GM20431 (cell line): ENCODE data around the gene ADISSP.

Source experiments
- in situ Hi-C: fragments of 300-500 bp; cut with MseI, MboI; formaldehyde crosslinking; loops from one replicate; pipeline ENCODE4 v1.15.0; 2020; ENCODE audit warnings: low sequenced_read_pairs; ENCODE audit not compliant: unreplicated experiment

ADISSP gene

DNA sequence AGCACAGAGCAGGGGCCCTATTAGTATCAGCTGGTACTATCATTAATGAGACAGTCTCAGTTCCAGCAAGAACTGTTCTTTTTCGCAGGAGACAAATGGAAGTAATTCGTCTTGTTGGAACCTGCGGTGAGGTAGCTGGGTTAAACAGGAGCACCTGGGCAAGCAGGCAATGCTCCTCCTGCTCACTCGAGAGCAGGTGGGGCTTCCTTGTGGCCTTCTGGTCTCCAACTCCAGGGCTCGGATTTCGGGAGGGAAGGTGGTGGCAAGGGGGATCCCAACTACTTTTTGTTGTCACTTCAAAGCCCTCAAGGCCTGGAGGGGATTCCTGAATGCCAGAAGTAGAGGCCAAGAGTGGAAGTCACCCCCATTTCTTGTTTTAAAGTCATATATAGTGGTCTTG lies 15.0 kb upstream of the ADISSP start:
- in situ Hi-C loops, result no loop called here

DNA sequence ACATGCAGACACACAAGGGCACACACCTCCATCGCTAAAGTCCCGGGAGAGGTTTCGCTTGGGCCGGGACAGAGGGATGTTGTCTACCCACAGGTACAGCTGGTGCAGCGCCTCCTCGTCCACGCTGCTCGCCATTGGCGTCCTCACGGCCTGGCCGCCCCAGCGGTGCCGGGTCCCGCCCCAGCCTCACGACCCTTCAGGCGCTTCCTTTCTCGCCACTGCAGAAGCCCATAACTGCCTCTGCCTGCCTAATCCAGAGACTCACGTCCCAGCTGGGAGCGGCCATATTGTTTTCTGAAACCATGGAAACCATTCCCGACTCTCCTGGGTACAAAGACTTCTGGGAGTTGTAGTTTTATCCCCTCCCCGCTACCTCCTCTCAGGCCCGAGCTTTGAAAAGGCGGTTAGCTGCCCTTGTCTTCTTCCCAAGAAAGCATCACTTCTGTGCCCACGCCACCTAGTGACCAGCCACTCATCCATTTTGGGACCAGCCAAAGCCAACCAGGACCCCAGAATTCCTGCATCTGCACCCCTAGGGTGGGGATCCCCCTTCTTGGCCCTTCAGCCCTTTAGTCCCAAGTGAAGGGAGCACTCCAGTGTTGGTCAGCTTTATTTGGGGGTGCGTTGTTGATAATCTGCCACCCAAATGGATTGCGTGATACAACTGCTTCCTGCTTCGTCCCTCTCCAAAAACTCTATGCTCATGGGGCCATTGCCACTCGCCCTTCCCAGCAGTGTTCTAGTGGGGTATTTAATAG lies 13.8 kb upstream of the ADISSP start, which contains the start of gene SPEF1:
Gene SPEF1 (minus strand): TSS at position 296 of the 758 bp plus-strand sequence. CDS start 161 bp downstream, at position 135.
- in situ Hi-C loops, result no loop called here

DNA sequence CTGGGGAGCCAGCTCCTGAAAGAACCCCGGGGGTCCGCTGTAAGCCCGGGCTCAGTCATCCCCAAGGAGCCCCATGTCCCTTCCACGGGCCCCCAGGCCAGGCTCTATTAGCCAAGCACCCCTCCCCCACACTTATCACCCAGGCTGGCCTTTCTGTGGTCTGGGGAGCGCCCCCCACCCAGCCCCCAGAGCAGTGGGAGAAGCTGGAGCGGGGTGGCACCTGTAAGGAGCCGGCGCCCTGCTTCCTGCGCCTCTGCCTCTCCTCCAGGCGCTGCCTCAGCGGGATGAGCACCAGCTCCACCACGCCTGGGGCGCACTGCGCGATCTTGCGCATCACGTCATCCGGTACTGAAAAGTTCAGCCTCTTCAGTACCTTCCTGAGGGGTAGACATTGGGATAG lies 11.4 kb upstream of the ADISSP start:
- in situ Hi-C loops, result no loop called here

DNA sequence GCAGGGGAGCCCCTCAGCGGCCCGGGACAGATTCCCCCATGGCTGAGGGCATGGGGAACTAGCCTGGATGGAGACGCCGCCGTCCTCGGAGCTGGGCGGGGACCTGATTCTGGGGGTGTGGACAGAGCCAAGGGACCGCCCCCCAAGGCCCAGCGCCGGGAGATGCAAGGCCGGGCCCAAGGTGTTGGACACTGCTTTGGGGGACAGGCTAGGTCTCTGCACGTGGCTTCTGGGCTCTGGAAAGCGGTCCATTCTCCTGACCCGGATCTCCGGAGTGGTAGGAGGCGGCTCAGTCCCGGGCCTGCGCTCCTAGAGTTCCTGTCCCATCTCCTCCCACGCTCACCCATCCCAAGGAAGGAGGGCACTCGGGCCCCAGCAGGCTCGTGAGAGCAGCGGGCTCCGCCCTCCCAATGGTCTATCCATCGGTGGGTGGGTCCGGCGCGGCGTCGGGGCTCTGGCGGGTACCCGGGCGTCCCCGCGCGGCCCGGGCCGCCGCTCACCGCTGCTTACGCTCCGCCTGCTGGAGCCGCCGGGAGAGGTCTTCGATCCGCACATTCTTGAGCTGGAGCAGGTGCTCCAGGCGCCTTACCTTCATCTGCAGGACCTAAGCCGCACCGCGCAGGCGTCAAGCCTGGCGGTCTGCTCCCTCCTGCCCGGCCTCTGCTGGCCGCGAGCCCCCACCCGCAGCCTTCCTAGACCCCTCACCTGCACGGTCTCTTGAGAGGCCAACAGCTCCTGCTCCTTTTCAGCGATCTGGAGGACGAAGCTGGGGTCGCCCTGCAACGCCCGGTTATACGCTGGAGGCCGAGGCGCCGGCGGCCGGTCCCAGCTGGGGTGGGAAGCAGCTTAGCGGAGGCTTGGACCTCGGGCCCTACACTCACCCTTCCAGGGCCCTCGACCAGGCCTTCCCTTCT lies 10.4 kb upstream of the ADISSP start:
- in situ Hi-C loops, result no loop called here

DNA sequence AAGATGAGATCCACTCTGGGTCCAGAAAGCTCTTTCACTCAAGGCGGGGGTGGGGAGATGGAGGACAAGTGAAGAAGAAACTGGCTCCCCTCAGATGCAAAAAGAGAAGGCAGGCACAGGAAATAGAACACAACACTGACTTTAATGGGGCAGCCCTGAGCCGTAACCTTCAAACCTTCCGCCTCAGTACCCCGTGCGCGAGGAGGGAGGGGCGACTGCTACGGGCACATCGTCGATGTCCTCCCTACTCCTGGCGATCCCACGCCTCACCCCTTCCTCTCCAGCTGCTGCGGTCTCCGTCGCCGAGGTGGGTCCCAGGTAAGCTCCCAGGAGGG lies 9.8 kb upstream of the ADISSP start:
- in situ Hi-C loops, result no loop called here

DNA sequence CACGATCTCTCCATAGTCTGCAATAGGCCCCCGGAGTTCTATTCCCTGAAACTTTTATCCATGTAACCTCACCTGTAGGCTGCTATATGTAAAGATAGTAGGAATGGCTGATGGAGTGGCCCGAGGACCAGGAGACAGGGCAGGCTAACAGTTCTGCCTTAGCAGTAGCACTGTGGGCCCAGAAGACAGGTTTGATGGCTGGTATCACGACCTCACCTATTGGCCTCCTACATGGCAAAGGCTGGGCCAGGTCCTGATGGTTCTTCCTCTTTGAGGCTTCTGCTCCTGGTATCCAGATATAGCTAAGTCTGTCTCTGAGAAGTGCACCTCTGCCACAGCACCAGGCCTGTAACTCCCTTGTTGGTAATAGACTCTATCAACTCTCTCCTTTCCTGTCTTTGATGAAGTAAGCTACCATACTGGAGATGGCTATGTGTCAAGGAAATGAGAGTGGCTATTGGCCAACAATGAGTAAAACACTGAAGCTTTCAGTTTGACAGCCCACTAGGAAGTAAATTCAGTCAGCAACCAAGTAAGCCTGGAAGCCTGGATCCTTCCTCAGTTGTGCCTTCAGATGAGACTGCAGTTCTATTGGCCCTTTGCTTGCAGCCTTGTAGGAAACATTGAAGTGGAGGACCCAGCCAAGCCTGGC lies 8.0 kb upstream of the ADISSP start:
- in situ Hi-C loops, result no loop called here

DNA sequence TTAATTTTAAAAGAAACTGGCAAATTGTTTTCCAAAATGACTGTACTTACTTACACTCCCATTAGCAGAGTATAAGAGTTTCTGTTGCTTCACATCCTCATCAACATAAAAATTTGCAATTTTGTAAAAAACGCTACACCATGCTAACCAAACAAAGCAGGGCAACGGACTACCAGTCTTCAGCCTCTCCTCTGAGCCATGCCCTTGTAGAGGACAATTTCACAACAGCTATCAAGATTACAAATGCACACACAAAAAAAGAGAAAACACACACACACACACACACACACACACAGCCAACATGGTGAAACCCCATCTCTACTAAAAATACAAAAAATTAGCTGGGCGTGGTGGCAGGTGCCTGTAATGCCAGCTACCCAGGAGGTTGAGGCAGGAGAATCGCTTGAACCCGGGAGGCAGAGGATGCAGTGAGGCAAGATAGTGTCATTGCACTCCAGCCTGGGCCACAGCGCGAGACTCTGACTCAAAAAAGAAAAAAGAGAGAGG lies 4.1 kb upstream of the ADISSP start:
- in situ Hi-C loops, result no loop called here

DNA sequence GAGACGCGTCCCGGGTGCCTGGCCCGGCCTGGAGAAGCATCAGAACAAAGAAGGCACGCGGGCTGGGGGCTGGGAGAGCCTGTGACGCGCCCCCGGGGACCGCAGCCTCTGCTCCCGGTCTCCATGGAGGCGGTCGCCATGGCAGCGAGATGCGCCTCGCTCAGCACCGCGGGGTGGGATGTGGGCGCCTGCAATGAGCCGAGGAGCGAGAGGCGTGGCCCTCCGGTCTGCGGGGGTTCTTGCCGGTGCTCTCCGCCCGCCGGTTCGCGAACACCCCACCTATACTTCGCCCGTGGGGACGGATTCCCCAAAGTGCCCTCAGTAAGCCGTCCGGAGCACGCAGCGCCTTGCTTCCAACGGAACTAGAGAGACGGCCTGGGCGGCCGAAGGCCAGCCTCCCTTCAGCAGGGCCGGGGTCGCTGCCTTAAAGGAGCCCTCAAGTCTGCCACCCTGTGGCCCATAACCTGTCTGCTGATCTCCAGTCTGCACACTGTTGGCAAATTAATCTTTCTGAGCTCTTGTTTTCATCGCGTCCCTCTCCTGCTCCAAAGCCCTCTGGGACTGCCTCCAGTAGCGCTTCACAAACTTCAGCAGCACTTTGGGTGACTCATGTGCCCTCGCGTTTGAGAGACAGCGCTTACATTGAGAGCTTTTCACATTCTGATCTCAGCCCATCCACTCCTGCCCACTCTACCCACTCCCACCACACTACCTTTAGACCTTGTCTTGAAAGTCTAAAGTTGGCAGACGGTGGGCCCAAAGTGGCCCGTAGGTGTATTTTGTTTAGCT lies 983 bp upstream of the ADISSP start:
- in situ Hi-C loops, result no loop called here

DNA sequence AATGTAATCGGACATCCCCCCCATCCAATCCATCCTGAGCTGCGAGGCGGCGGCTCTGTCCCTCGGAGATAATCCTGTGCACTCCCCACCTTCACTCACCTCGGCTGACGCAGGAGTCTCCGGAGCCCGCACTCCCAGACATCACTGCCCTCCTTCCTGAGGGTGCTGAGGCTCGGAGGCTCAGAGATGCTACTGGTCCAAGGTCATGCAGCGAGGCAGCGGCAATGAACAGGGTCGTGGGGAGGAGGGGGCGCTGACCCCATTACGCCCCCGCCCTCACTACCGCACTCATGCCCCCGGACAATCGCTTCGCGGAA lies 485 bp downstream of the ADISSP start:
- in situ Hi-C loops, result no loop called here

DNA sequence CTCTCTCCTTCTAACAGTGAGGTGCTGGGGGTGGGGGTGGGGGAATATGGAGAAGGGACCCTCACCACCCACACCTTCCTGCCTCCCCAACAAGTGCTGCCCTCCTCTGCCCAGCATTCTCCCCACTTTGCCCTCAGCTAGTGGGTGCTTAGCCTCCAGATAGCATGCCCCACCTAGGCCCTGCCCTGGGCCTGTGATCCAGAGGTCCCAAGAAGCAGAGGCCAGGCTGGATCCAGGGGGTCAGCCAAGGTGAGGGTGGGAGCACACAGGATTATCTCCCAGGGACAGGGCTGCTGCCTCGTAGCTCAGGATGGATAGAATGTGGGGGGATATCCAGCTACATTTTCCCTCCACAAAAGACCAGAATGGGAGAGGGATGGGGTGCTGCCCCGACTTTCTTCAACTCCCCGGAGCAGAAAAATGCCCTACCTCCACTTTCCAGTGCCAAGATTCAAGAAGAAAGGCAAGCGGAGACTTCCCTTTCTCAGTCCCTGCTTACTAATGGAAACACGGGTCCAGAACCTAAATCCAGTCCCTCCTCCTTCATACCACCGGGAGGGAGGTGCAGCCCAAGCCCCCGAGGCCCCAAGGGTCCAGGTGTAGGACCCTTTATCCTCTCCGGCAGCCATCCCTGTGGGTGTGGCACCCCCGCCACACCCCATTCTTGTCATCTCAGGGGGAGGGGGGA lies 987 bp downstream of the ADISSP start:
- in situ Hi-C loops, result no loop called here

DNA sequence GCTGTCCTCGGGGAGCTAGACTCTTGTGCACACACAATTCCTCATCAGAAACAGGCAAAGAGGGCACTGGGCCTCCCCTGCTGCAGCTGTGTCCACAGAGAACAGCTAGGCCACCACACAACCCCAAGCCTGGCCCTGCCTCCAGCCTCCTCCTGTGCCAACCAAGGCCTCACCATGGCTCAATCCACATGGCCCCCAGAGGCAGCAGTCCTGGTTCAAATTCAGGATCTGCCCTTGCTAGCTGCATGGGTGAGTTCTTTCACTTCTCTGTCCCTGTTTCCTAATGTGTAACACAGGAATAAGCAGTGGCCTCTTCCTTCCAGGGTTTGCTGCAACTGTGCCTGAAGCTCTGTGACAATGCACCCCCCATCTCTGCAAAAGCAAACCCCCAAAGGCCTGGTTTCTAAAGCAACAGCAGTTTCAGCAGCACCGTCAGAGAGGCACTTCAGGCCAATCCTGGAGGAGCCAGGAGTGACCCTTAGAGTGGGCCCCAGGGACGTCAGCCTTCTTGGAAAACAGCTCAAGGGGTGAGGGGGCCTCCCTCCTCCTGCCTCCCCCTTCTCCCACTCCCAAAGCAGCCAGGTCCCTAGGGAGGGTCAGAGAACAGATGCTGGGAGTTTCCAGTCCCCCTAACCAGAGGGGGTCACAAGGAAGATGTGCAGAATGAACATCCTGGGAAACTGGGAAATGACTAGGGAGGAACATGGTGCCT lies 2.2 kb downstream of the ADISSP start:
- in situ Hi-C loops, result no loop called here

DNA sequence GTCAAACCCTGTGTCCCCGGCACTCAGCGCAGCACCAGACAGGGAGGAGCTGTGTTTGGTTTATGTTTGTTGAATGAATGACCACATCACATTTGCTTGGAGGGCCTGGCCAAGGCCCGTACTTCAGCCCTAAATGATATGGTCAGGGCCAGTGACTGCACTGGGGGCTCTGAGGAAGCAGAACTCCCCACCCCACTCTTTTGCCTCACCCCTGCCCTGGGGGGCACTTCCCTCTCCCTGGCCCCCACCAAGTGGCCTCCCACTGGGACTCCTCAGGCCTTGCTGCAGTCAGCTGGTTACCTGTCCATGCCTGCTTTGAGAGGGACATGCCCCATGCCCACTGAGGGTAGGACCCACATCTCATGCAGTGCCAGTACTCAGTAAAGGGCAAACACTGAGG lies 2.9 kb downstream of the ADISSP start:
- in situ Hi-C loops, result no loop called here

DNA sequence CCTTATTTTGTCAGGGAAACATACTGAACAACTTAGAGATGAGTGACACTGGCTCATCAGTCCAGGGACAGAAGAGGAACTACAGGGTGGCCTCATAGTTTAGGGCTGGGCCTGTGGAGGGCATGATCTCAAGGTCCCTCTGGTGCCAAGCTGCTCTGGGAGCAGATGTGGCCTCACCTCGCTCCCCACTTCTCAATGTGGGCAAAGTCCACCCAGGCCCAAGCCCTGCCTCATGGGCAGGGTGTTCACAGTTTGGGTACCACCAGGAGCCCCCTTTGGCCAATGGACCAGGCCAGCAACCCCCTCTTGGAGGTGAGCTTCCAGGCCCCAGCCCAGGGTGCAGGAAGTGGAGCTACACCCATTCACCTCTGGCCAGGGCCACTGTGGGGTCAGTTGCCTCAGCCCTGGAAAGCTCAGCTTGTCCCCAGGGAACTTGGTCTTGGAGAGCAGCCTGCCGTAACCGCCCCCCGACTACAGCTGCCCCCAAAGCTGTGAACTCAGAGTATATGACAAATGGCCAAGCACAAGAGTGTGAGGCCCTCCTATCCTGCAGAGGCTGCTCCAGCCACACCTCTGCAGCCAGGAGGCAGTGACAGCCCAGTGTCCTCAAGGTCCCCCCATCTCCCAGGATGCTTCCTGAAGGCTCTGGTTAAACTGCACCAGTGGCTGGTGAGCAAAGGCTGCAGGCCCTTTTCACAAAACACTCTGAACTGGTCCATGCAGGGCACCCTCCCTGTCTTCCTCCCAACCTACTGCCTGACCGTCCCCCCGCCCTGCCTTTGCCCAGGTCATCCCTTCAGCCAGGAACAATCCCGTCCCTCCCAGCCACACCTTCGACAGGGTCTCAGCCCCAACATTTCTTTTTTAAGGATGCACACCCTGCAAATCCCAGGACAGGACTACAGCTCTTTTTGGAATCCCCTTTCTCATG lies 3.6 kb downstream of the ADISSP start:
- in situ Hi-C loops, result no loop called here

DNA sequence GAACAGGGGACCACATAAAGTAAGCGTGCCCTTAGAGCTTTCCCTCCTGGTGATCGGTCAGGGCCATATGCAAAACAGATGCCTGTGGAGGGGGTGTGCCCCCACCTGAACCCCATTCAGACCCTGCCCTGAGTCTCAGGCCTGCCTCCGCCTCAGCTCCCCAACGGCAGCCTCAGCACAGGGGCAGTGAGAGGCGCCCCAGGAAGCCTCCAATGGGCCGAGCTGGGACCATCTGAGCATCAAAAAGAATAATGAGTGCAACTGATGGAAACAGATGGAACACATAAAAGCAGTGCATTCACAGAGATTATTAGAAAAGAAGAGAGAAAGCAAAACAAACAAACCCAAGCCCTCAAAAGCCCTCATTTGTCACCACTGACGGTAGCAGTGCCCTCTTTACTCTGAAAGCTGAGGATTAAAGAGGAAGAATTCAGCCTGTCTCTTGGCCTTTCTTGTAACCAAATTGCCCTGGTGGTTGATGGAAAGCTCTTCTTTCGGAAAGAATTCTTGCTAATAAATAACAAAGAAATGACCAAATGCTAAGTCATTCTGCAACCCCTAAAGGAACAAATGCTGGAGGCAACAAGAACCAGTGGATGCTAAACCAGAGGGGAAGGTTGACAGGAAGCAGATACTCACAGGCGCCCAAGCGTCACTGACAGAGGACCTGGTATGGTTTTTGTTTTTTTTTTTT lies 6.8 kb downstream of the ADISSP start:
- in situ Hi-C loops, result no loop called here

DNA sequence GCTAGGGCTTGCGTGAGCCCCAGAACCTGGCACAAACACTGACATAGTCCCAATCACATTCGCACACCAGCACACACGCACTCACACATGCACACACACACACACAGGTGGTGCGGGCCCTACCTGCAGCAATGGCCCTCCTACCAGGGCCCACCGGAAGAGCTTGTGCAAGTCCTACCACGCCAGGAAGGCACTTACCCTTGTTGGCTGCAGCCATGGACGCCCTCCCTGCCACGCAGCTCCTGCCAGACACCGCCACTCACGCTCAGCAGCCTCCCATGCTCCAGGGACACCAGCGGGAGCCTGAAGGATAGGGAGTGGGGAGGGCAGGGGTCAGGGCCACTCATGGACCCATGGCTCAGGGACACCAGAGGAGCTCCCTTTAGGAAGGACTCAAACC lies 7.7 kb downstream of the ADISSP start:
- in situ Hi-C loops, result no loop called here

DNA sequence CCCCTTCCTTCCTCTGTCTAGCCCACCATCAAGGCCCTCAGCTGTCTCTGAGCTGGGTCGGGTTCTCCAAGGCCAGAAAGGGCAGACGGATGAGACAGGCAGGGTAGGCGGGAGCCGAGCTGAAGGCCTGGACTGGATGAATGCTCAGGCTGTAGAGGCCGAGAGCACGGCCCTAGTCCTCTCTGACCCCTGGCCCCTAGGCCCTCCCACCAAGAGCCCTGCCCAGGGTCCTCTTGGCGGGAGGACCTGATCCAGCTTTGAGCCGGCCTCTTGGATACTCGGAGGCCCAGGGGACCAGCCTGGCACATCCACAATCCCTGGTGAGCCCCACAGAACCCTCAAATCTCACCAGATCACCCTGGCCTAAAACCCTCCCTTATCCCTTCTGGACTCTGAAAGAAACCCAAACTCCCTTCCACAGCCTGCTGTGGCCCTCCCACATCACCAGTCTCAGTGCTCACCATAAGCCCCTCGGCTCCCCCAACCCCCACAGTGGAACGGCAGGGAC lies 8.2 kb downstream of the ADISSP start:
- in situ Hi-C loops, result no loop called here

DNA sequence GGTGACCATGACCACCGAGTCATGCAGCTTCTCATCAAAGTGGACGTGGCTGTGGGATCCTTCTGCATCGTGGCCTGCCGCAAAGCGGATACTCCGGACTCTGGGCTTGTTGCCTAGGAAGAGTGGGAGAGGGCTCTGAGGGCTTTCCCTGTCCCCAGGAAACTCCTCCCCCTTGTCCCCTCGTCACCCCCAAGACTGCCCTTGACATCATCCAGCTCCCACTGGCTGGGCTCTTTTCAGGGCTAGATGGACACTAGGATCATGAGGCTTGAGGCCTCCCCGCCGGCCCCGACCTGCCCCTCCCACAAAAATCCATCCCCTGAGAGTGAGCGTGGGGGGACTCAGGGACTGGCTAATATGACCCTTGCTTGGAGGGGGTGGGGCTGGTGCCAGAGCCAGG lies 9.0 kb downstream of the ADISSP start:
- in situ Hi-C loops, result no loop called here
